ENCODE measurements around the gene SSX2B. TPM values are rescaled to one million over a fixed set of nuclear protein-coding genes. Genes with fewer than 3 reads are reported as not detected.
"Not testable (repeated sequence)": the region's sequence is repeated elsewhere in the genome, so short reads cannot be mapped to it uniquely, and the experiment has no call there.

Gene SSX2B
- total RNA-seq = not detected
- long read RNA-seq, donor 1 = 0 reads
- long read RNA-seq, donor 2 = 0 reads

- H3K36me3 ChIP-seq (ENCODE audit: low read depth); ATAC-seq; H3K4me1 ChIP-seq (ENCODE audit: low read depth); intact Hi-C loops (cut with DNase I, micrococcal nuclease); DNase-seq; H3K4me3 ChIP-seq; H3K9me3 ChIP-seq: not testable (repeated sequence)
These were observed at the start of gene SSX2B for GRCh38 chrX:52750952-52751351. SSX2B (plus strand) TSS chrX:52751252; CDS start chrX:52752681, 1,429 bp downstream.

GRCh38 chrX:52707078-52707477 is 44.0 kb upstream of the SSX2B start, which contains the start of gene SSX2:
SSX2 (minus strand) TSS chrX:52707178; CDS start chrX:52705749, 1,429 bp downstream.
- H3K9me3 ChIP-seq; intact Hi-C loops (cut with DNase I, micrococcal nuclease); DNase-seq; H3K4me1 ChIP-seq (ENCODE audit: low read depth); H3K36me3 ChIP-seq (ENCODE audit: low read depth); H3K4me3 ChIP-seq; ATAC-seq: not testable (repeated sequence)

- peak; percentile 80 for ATAC-seq
- H3K4me3 ChIP-seq; H3K4me1 ChIP-seq (ENCODE audit: low read depth); H3K9me3 ChIP-seq; intact Hi-C loops (cut with DNase I, micrococcal nuclease); H3K36me3 ChIP-seq (ENCODE audit: low read depth): not testable (repeated sequence)
- peak in 1 of 3 donors; percentile 11 for DNase-seq
These were observed 14.9 kb downstream of the SSX2B start for GRCh38 chrX:52765983-52766382.

GRCh38 chrX:52773504-52773903 is 22.5 kb downstream of the SSX2B start:
- H3K4me1 ChIP-seq (ENCODE audit: low read depth); H3K4me3 ChIP-seq; intact Hi-C loops (cut with DNase I, micrococcal nuclease); H3K9me3 ChIP-seq; H3K36me3 ChIP-seq (ENCODE audit: low read depth); DNase-seq; ATAC-seq: not testable (repeated sequence)

GRCh38 chrX:52797327-52797726 is 46.3 kb downstream of the SSX2B start, which contains the start of gene SPANXN5:
SPANXN5 (minus strand) TSS chrX:52797427; CDS start chrX:52797348, 79 bp downstream.
- H3K4me3 ChIP-seq; ATAC-seq; DNase-seq; H3K9me3 ChIP-seq; H3K36me3 ChIP-seq (ENCODE audit: low read depth); intact Hi-C loops (cut with DNase I, micrococcal nuclease); H3K4me1 ChIP-seq (ENCODE audit: low read depth): not testable (repeated sequence)

GRCh38 chrX:52804876-52805275 is 53.8 kb downstream of the SSX2B start:
- ATAC-seq; H3K36me3 ChIP-seq (ENCODE audit: low read depth); intact Hi-C loops (cut with DNase I, micrococcal nuclease); H3K4me1 ChIP-seq (ENCODE audit: low read depth); DNase-seq; H3K4me3 ChIP-seq; H3K9me3 ChIP-seq: not testable (repeated sequence)

Other genes with a start within 250 kb of the SSX2B start
- gene XAGE1B, start 234.2 kb upstream of the SSX2B start, total RNA-seq = not detected
- not detected for gene SSX7, start 96.4 kb upstream of the SSX2B start, total RNA-seq
- not detected for gene SSX2, start 44.1 kb upstream of the SSX2B start, total RNA-seq
- not detected for gene SPANXN5, start 46.2 kb downstream of the SSX2B start, total RNA-seq
- not detected for gene XAGE5, start 60.0 kb downstream of the SSX2B start, total RNA-seq
- not detected for gene XAGE3, start 116.8 kb downstream of the SSX2B start, total RNA-seq
- gene FAM156B, start 146.1 kb downstream of the SSX2B start, total RNA-seq = 10 to 100 TPM; 11.7 to 17.0 (median 15.6) TPM
- gene FAM156A, start 207.3 kb downstream of the SSX2B start, total RNA-seq = 10 to 100 TPM; 17.0 to 22.4 (median 22.2) TPM